ENCODE data around the gene CNTN5. TPM values are rescaled to one million over a fixed set of nuclear protein-coding genes. Genes with fewer than 3 reads are reported as not detected.

CNTN5 gene
- polyA plus RNA-seq, 1 donor (not counting 4 experiments of a cell fraction or from before 2014, with no cell fraction given) = not detected

DNA sequence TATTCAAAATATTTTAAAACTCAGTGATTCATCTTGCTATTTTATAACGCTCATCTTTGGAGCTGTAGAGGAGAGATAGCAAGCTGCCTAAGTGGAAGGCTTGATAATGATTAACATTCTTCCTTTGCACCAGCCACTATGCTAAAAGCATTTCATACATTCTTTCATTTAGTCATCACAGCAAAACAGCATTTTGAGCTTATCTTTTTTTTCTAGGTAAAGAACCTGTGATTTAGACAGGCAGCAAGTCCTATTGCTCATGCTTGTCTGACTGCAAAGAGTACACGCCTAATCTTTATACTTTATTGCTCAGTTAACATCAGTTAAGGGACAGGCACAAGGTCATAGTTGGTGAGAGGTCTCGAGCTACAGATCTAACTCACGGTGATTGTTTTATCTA lies 953.2 kb downstream of the CNTN5 start:
- H3K27ac ChIP-seq (ENCODE audit: control insufficient read depth, insufficient read depth, low read length) = no peak overlapping the region
- FAIRE-seq (no peak), DNase-seq (ENCODE audit: low read depth, low spot score) (no peak)
- H3K9me1 ChIP-seq (ENCODE audit: control insufficient read depth, extremely low read depth, insufficient read depth, low read length) = no peaks in the 10 kb centered on the region
- H3K4me3 ChIP-seq (ENCODE audit: control insufficient read depth in 2 of 3, extremely low read depth in 1 of 3, insufficient read depth in 2 of 3, low read depth in 1 of 3, low read length in 3 of 3) = no peak overlapping the region
- H2AFZ ChIP-seq (ENCODE audit: control insufficient read depth, low read length) = no peak overlapping the region
- H3K79me2 ChIP-seq (ENCODE audit: control insufficient read depth, insufficient read depth, low read length) = no peaks in the 10 kb centered on the region
- H3K9ac ChIP-seq (ENCODE audit: control insufficient read depth, extremely low read depth, insufficient read depth, low read length) = no peak overlapping the region
- H3K9me3 ChIP-seq (ENCODE audit: control insufficient read depth, low read depth, low read length) = no peaks in the 10 kb centered on the region
- no peak for TF ChIP-seq EZH2 (IDR thresholded peaks at IDR 0.05; ENCODE audit: low read length)
- TF ChIP-seq, protein P1, sequence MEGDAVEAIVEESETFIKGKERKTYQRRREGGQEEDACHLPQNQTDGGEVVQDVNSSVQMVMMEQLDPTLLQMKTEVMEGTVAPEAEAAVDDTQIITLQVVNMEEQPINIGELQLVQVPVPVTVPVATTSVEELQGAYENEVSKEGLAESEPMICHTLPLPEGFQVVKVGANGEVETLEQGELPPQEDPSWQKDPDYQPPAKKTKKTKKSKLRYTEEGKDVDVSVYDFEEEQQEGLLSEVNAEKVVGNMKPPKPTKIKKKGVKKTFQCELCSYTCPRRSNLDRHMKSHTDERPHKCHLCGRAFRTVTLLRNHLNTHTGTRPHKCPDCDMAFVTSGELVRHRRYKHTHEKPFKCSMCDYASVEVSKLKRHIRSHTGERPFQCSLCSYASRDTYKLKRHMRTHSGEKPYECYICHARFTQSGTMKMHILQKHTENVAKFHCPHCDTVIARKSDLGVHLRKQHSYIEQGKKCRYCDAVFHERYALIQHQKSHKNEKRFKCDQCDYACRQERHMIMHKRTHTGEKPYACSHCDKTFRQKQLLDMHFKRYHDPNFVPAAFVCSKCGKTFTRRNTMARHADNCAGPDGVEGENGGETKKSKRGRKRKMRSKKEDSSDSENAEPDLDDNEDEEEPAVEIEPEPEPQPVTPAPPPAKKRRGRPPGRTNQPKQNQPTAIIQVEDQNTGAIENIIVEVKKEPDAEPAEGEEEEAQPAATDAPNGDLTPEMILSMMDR (optimal IDR thresholded peaks at IDR 0.05 in 1 of 3, IDR thresholded peaks at IDR 0.05 in 1 of 3, conservative IDR thresholded peaks at IDR 0.05 in 1 of 3; ENCODE audit: extremely low read depth in 1 of 3, insufficient read depth in 2 of 3, low read length in 3 of 3) = no peak
- H3K4me2 ChIP-seq (ENCODE audit: control insufficient read depth, extremely low read depth, insufficient read depth, low read depth, low read length) = no peak overlapping the region
- H3K36me3 ChIP-seq (ENCODE audit: control insufficient read depth in 2 of 2, extremely low read depth in 1 of 2, insufficient read depth in 2 of 2, low read length in 2 of 2) = no peaks in the 10 kb centered on the region
- dilution Hi-C loops (cut with MboI; ENCODE audit: extremely low pct_ligation_motif_present, low sequenced_read_pairs) = no loop called here
- H3K4me1 ChIP-seq (ENCODE audit: control insufficient read depth, extremely low read depth, insufficient read depth, low read length) = no peaks in the 10 kb centered on the region
- H4K20me1 ChIP-seq (ENCODE audit: control insufficient read depth, extremely low read depth, insufficient read depth, low read length) = no peaks in the 10 kb centered on the region
- no peaks in the 10 kb centered on the region for H3K27me3 ChIP-seq (ENCODE audit: control insufficient read depth, extremely low read depth, insufficient read depth, low read length)

- dilution Hi-C loops (cut with MboI; ENCODE audit: extremely low pct_ligation_motif_present, low sequenced_read_pairs) = no loop called here
- Histone ChIP-seq H3K4me1 (ENCODE audit: control insufficient read depth, extremely low read depth, insufficient read depth, low read length) (no peaks in the 10 kb centered on the region), H3K9me3 (ENCODE audit: control insufficient read depth, low read depth, low read length) (no peaks in the 10 kb centered on the region), H3K79me2 (ENCODE audit: control insufficient read depth, insufficient read depth, low read length) (no peaks in the 10 kb centered on the region), H3K27me3 (ENCODE audit: control insufficient read depth, extremely low read depth, insufficient read depth, low read length) (no peaks in the 10 kb centered on the region), H3K4me2 (ENCODE audit: control insufficient read depth, extremely low read depth, insufficient read depth, low read depth, low read length) (no peak overlapping the region), H4K20me1 (ENCODE audit: control insufficient read depth, extremely low read depth, insufficient read depth, low read length) (no peaks in the 10 kb centered on the region), H3K36me3 (ENCODE audit: control insufficient read depth in 2 of 2, extremely low read depth in 1 of 2, insufficient read depth in 2 of 2, low read length in 2 of 2) (no peaks in the 10 kb centered on the region), H3K27ac (ENCODE audit: control insufficient read depth, insufficient read depth, low read length) (no peak overlapping the region), H3K9me1 (ENCODE audit: control insufficient read depth, extremely low read depth, insufficient read depth, low read length) (no peaks in the 10 kb centered on the region), H2AFZ (ENCODE audit: control insufficient read depth, low read length) (no peak overlapping the region), H3K9ac (ENCODE audit: control insufficient read depth, extremely low read depth, insufficient read depth, low read length) (no peak overlapping the region), H3K4me3 (ENCODE audit: control insufficient read depth in 2 of 3, extremely low read depth in 1 of 3, insufficient read depth in 2 of 3, low read depth in 1 of 3, low read length in 3 of 3) (no peak overlapping the region)
- FAIRE-seq = no peak
- no peak for TF ChIP-seq EZH2 (IDR thresholded peaks at IDR 0.05; ENCODE audit: low read length)
- TF ChIP-seq, protein P1 (optimal IDR thresholded peaks at IDR 0.05 in 1 of 3, IDR thresholded peaks at IDR 0.05 in 1 of 3, conservative IDR thresholded peaks at IDR 0.05 in 1 of 3; ENCODE audit: extremely low read depth in 1 of 3, insufficient read depth in 2 of 3, low read length in 3 of 3) = no peak
- DNase-seq (ENCODE audit: low read depth, low spot score) = no peak
Measured at GRCh38 chr11:99979042-99979441, 958.3 kb downstream of the CNTN5 start.
